Astrocyte of the spinal cord (primary cell): ENCODE results near the gene SLC5A1.

Source experiments
- DNase-seq: peaks from one replicate; pipeline ENCODE4 v3.0.0; 2011; ENCODE audit warnings: low read depth, low spot score
- H3K4me3 ChIP-seq: 2 replicates; pipeline ENCODE4 v1.5.1; 2011; ENCODE audit warnings: low read depth, mild to moderate bottlenecking, low read length, moderate library complexity
- in situ Hi-C: cut with HindIII; loops from 2 replicates; pipeline ENCODE4 v1.10.0; 2017; ENCODE audit warnings: low sequenced_read_pairs
- TF ChIP-seq, protein P1 (sequence below): IDR thresholded peaks from 2 replicates; pipeline ENCODE4 v1.5.1; 2012; ENCODE audit warnings: low read depth, mild to moderate bottlenecking, low read length, inconsistent platforms

Gene SLC5A1

GRCh38 chr22:32119568-32120235, 76.6 kb downstream of the SLC5A1 start:
- H3K4me3 ChIP-seq, result no peak overlapping the region
- in situ Hi-C loops, result no loop called here
- TF ChIP-seq, protein P1, sequence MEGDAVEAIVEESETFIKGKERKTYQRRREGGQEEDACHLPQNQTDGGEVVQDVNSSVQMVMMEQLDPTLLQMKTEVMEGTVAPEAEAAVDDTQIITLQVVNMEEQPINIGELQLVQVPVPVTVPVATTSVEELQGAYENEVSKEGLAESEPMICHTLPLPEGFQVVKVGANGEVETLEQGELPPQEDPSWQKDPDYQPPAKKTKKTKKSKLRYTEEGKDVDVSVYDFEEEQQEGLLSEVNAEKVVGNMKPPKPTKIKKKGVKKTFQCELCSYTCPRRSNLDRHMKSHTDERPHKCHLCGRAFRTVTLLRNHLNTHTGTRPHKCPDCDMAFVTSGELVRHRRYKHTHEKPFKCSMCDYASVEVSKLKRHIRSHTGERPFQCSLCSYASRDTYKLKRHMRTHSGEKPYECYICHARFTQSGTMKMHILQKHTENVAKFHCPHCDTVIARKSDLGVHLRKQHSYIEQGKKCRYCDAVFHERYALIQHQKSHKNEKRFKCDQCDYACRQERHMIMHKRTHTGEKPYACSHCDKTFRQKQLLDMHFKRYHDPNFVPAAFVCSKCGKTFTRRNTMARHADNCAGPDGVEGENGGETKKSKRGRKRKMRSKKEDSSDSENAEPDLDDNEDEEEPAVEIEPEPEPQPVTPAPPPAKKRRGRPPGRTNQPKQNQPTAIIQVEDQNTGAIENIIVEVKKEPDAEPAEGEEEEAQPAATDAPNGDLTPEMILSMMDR, result no peak
- no peak for DNase-seq

DNA sequence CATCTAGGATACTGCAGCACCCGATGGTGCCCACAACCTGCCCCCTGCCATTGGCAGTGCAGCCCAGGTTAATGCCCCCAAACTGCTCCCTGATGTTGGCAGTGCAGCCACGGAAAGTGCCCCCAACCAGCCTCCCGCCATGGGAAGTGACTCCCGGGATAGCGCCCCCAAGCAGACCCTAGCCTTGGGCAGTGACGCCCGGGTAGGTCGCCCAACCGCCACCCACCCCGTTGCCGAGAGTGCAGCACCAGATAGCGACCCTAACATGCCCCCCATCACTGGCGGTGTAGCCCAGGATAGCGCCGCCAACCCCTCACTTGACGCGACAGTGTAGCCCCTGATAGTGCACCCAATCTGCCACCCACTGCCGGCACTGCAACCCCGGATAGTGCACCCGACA, 77.5 kb downstream of the SLC5A1 start:
- TF ChIP-seq, protein P1, result no peak
- no peak overlapping the region for H3K4me3 ChIP-seq
- no peak for DNase-seq
- in situ Hi-C loops, result no loop called here

- no peak overlapping the region for H3K4me3 ChIP-seq
- in situ Hi-C loops, result no loop called here
- TF ChIP-seq, protein P1, result no peak
- DNase-seq, result no peak
These were observed 79.8 kb downstream of the SLC5A1 start for GRCh38 chr22:32122899-32123298.

DNA sequence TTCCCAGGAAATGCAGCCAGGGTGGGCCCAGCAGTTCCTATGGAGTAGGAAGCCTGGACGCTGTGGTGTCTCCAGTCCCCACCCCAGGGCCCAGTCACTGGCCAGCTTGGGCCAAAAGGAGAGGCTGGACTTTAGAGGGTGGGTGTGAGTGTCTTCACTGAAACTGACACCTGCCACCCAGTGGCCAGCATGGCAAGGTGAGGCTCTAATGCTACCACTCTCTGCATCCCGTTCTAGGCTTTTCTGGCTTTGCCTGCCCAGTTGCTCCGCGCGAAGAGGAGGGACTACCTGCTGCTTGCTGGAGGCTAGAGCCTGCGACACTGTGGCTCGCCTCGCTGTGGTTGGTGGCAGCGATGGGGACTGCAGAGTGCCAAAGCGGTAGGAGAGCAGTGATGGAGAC, 80.6 kb downstream of the SLC5A1 start:
- no peak for DNase-seq
- in situ Hi-C loops, result no loop called here
- TF ChIP-seq, protein P1, result no peak
- no peak overlapping the region for H3K4me3 ChIP-seq

DNA sequence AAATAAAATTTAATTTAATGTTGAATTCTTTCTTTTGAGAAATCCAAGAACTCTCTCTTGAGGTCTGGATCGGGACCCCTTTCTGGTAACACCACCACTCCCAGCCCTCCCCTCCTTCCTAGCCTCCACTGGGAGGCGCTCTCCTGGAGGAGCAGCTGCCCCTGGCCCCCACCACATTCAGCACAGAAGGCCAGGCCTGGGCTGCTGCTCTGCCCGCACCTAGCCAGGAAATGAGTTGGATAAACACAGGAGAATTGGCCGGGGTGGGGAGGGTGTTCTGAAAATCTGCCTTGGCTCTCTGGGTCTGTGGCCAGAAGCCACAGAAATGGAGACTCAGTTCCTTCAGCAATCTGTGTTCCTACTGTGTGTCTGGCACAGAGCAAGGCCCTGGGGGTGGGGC, 84.8 kb downstream of the SLC5A1 start:
- DNase-seq, result no peak
- H3K4me3 ChIP-seq, result no peak overlapping the region
- in situ Hi-C loops, result no loop called here
- TF ChIP-seq, protein P1, result no peak

- in situ Hi-C loops, result no loop called here
- DNase-seq, result no peak
- no peak overlapping the region for H3K4me3 ChIP-seq
- TF ChIP-seq, protein P1, result no peak
These were observed 87.4 kb downstream of the SLC5A1 start for GRCh38 chr22:32130464-32130863.
